ENCODE measurements around the gene PPARG. TPM values are rescaled to one million over a fixed set of nuclear protein-coding genes. Genes with fewer than 3 reads are reported as not detected.

Gene PPARG
- total and polyA plus RNA-seq, 4 donors: 5.2 to 15.7 (median 7.0) TPM

DNA sequence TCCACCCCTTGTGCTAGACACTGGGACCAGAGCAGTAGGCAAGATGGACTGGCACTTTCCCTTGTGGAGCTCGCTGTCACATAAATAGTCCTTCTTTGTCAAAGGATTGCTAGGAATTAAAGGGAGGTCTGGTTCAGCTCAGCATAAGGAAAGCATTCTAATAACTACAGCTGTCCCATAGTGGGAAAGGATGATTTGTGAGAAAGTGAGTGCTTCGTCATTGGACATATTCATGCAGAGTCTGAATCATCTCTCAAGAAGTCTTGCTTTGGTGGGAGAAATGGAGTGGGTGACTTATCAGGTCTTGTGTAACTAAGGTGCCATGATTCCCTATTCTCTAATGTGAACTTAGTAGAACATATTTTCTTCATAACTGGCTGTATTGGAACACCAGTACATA is 14.7 kb downstream of the PPARG start:
- Histone ChIP-seq H3K9ac (ENCODE audit: low read depth in 1 of 2, low read length in 2 of 2) (no peak overlapping the region), H3K36me3 (ENCODE audit: control insufficient read depth in 4 of 4, insufficient read depth in 3 of 4, low read depth in 1 of 4, low read length in 3 of 4) (no peaks in the 10 kb centered on the region), H3K9me3 (ENCODE audit: control insufficient read depth in 4 of 4, low read length in 3 of 4) (no peaks in the 10 kb centered on the region), H3K4me1 (ENCODE audit: control insufficient read depth in 4 of 4, insufficient read depth in 4 of 4, low read length in 3 of 4) (no peaks in the 10 kb centered on the region), H3K4me3 (ENCODE audit: low read depth in 1 of 3, low read length in 3 of 3) (no peak overlapping the region), H3K27me3 (ENCODE audit: control insufficient read depth in 4 of 4, insufficient read depth in 4 of 4, low read length in 3 of 4) (no peaks in the 10 kb centered on the region), H3K27ac (ENCODE audit: low read depth in 1 of 2, low read length in 2 of 2) (no peak overlapping the region)
- TF ChIP-seq NR2F2 (IDR thresholded peaks at IDR 0.05) (no peak), FOXA2 (IDR thresholded peaks at IDR 0.05) (no peak), EGR1 (IDR thresholded peaks at IDR 0.05; ENCODE audit: low read depth in 2 of 2) (no peak), RXRA (IDR thresholded peaks at IDR 0.05) (no peak), FOXA1 (IDR thresholded peaks at IDR 0.05) (no peak), JUND (IDR thresholded peaks at IDR 0.05) (no peak), ATF3 (IDR thresholded peaks at IDR 0.05) (no peak), YY1 (IDR thresholded peaks at IDR 0.05) (no peak), SP1 (IDR thresholded peaks at IDR 0.05) (no peak)
- TF ChIP-seq, protein P1, sequence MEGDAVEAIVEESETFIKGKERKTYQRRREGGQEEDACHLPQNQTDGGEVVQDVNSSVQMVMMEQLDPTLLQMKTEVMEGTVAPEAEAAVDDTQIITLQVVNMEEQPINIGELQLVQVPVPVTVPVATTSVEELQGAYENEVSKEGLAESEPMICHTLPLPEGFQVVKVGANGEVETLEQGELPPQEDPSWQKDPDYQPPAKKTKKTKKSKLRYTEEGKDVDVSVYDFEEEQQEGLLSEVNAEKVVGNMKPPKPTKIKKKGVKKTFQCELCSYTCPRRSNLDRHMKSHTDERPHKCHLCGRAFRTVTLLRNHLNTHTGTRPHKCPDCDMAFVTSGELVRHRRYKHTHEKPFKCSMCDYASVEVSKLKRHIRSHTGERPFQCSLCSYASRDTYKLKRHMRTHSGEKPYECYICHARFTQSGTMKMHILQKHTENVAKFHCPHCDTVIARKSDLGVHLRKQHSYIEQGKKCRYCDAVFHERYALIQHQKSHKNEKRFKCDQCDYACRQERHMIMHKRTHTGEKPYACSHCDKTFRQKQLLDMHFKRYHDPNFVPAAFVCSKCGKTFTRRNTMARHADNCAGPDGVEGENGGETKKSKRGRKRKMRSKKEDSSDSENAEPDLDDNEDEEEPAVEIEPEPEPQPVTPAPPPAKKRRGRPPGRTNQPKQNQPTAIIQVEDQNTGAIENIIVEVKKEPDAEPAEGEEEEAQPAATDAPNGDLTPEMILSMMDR (IDR thresholded peaks at IDR 0.05; ENCODE audit: low read depth, low read length, missing input control): no peak
- TF ChIP-seq, protein P2, sequence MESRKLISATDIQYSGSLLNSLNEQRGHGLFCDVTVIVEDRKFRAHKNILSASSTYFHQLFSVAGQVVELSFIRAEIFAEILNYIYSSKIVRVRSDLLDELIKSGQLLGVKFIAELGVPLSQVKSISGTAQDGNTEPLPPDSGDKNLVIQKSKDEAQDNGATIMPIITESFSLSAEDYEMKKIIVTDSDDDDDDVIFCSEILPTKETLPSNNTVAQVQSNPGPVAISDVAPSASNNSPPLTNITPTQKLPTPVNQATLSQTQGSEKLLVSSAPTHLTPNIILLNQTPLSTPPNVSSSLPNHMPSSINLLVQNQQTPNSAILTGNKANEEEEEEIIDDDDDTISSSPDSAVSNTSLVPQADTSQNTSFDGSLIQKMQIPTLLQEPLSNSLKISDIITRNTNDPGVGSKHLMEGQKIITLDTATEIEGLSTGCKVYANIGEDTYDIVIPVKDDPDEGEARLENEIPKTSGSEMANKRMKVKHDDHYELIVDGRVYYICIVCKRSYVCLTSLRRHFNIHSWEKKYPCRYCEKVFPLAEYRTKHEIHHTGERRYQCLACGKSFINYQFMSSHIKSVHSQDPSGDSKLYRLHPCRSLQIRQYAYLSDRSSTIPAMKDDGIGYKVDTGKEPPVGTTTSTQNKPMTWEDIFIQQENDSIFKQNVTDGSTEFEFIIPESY (IDR thresholded peaks at IDR 0.05): no peak
- 95% methylated on average over 2 of the region's 2 CpGs for WGBS
- DNase-seq (ENCODE audit: low spot score): no peak

DNA sequence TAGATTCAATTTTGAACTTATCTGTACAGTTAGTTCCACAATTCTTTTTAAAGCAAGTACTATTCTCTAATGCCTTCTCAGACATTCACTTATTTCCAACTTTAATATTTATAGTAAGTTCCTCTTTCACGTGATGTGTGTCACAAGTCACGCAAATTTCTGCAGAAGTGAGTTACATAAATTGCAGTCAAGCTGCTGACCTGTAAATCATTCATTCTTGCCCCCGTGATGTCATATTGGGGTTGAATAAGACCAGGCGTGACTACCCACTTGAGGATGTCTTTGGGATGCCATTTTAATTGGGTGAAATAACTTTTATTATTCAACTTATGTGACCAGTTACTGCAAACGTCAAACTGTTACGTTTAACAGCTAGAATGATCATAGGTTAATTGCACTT is 15.1 kb downstream of the PPARG start:
- Histone ChIP-seq H3K9me3 (ENCODE audit: control insufficient read depth in 4 of 4, low read length in 3 of 4) (no peaks in the 10 kb centered on the region), H3K27me3 (ENCODE audit: control insufficient read depth in 4 of 4, insufficient read depth in 4 of 4, low read length in 3 of 4) (no peaks in the 10 kb centered on the region), H3K4me3 (ENCODE audit: low read depth in 1 of 3, low read length in 3 of 3) (no peak overlapping the region), H3K27ac (ENCODE audit: low read depth in 1 of 2, low read length in 2 of 2) (no peak overlapping the region), H3K4me1 (ENCODE audit: control insufficient read depth in 4 of 4, insufficient read depth in 4 of 4, low read length in 3 of 4) (no peaks in the 10 kb centered on the region), H3K9ac (ENCODE audit: low read depth in 1 of 2, low read length in 2 of 2) (no peak overlapping the region), H3K36me3 (ENCODE audit: control insufficient read depth in 4 of 4, insufficient read depth in 3 of 4, low read depth in 1 of 4, low read length in 3 of 4) (no peaks in the 10 kb centered on the region)
- TF ChIP-seq HNF4A (conservative IDR thresholded peaks at IDR 0.05): no peak
- no peak for TF ChIP-seq JUND (IDR thresholded peaks at IDR 0.05)
- no peak for TF ChIP-seq TAF1 (conservative IDR thresholded peaks at IDR 0.05)
- no peak for TF ChIP-seq NR2F2 (IDR thresholded peaks at IDR 0.05)
- no peak for TF ChIP-seq REST (IDR thresholded peaks at IDR 0.05)
- TF ChIP-seq RXRA (IDR thresholded peaks at IDR 0.05): no peak
- TF ChIP-seq EGR1 (IDR thresholded peaks at IDR 0.05; ENCODE audit: low read depth in 2 of 2): no peak
- no peak for TF ChIP-seq RAD21 (IDR thresholded peaks at IDR 0.05)
- no peak for TF ChIP-seq GABPA (IDR thresholded peaks at IDR 0.05 in 1 of 2, conservative IDR thresholded peaks at IDR 0.05 in 1 of 2)
- TF ChIP-seq FOXA1 (IDR thresholded peaks at IDR 0.05): no peak
- TF ChIP-seq, protein P2 (IDR thresholded peaks at IDR 0.05): no peak
- no peak for TF ChIP-seq ATF3 (IDR thresholded peaks at IDR 0.05)
- no peak for TF ChIP-seq YY1 (IDR thresholded peaks at IDR 0.05)
- no peak for TF ChIP-seq HNF4G (IDR thresholded peaks at IDR 0.05)
- TF ChIP-seq, protein P1 (IDR thresholded peaks at IDR 0.05; ENCODE audit: low read depth, low read length, missing input control): no peak
- 89% methylated on average over 6 of the region's 6 CpGs for WGBS
- no peak for DNase-seq (ENCODE audit: low spot score)
